HepG2 (cell line): ENCODE measurements around the gene STARD13. TPM values are rescaled to one million over a fixed set of nuclear protein-coding genes. Genes with fewer than 3 reads are reported as not detected.
A peak's percentile ranks its signal among the peaks of the same experiment; 100 is the strongest.

ENCODE experiments used
- ATAC-seq: fragments of 200-7000 bp; cut with Tn5 transposase; 3 replicates; pipeline ENCODE4 v1.9.1; 2020; ENCODE audit warnings: mild to moderate bottlenecking, moderate library complexity
- BruUV-seq: library from RNA; stranded (reverse); fragments of 400-500 nt; replicated peaks from 2 replicates; lab custom pipeline; 2021; lab: Mats Ljungman, UMichigan
- CTCF ChIA-PET: fragments of 300-600 bp; formaldehyde crosslinking; extraction: SDS; loops from one replicate; lab custom pipeline; 2021; ENCODE audit warnings: low total read pairs, inconsistent platforms, low intra/inter-chr PET ratio; lab: Yijun Ruan, JAX
- POLR2A ChIA-PET: fragments of 350-600 bp; sonication (Branson Sonifier 250); formaldehyde crosslinking; loops from one replicate; lab custom pipeline; 2020; ENCODE audit warnings: antibody characterized with exemption, inconsistent platforms; lab: Yijun Ruan, JAX
- DNase-seq: peaks from one replicate; pipeline ENCODE4 v3.0.0-alpha.2; 2015; ENCODE audit warnings: low spot score
- FAIRE-seq: peaks from 3 replicates; lab custom pipeline; 2011; peaks lifted over from hg19 to GRCh38; lab: Jason Lieb, UNC
- H2AFZ ChIP-seq: one replicate; pipeline ENCODE4 v1.6.1; 2011; ENCODE audit warnings: low read length, inconsistent platforms
- H3K27ac ChIP-seq: fragments of 300-600 bp; 3 replicates; pipeline ENCODE4 v1.8.0; 2011; ENCODE audit warnings: mixed run types, mild to moderate bottlenecking, mixed read lengths, low read length, inconsistent platforms; ENCODE audit not compliant: insufficient read depth; ENCODE audit errors: extremely low read length
- H3K27me3 ChIP-seq, 2 experiments: fragments of 200-600 bp in 1 of 2; 2 replicates in 1 of 2; 3 replicates in 1 of 2; pipeline versions ENCODE4 v1.6.0 to v1.8.0; 2011; ENCODE audit warnings: low read length in 2 of 2, mild to moderate bottlenecking in 2 of 2, moderate library complexity in 2 of 2, inconsistent platforms in 1 of 2; ENCODE audit not compliant: insufficient read depth in 2 of 2, control insufficient read depth in 1 of 2
- H3K36me3 ChIP-seq, 2 experiments: fragments of 200-600 bp in 1 of 2; replicated peaks in 1 of 2; 2 replicates in 1 of 2; 3 replicates in 1 of 2; pipeline versions ENCODE4 v1.5.1 to v1.8.0; 2011; ENCODE audit warnings: low read length in 2 of 2, inconsistent platforms in 1 of 2; ENCODE audit not compliant: insufficient read depth in 2 of 2, control insufficient read depth in 1 of 2
- H3K4me1 ChIP-seq: 2 replicates; pipeline ENCODE4 v1.5.1; 2012; ENCODE audit warnings: low read length, inconsistent platforms; ENCODE audit not compliant: insufficient read depth
- H3K4me2 ChIP-seq: 2 replicates; pipeline ENCODE4 v1.6.0; 2011; ENCODE audit warnings: low read depth, low read length, inconsistent platforms
- H3K4me3 ChIP-seq, 3 experiments: fragments of 200-600 bp in 1 of 3; sonication (generic), shearing (Covaris generic) in 1 of 3; replicated peaks in 1 of 3; 2 replicates each; pipeline ENCODE4 v1.5.1; 2011 to 2016; ENCODE audit warnings: low read length in 3 of 3, inconsistent platforms in 2 of 3, low read depth in 2 of 3, mild to moderate bottlenecking in 2 of 3, control low read depth in 1 of 3, mixed read lengths in 1 of 3; ENCODE audit not compliant: insufficient read depth in 1 of 3
- H3K79me2 ChIP-seq: one replicate; pipeline ENCODE4 v1.6.1; 2011; ENCODE audit warnings: low read length, inconsistent platforms; ENCODE audit not compliant: insufficient read depth
- H3K9ac ChIP-seq: 2 replicates; pipeline ENCODE4 v1.6.0; 2011; ENCODE audit warnings: mild to moderate bottlenecking, low read depth, low read length, inconsistent platforms; ENCODE audit not compliant: insufficient read depth
- H3K9me3 ChIP-seq: 2 replicates; pipeline ENCODE4 v1.5.1; 2012; ENCODE audit warnings: mild to moderate bottlenecking, low read length
- H4K20me1 ChIP-seq: 2 replicates; pipeline ENCODE4 v1.6.0; 2011; ENCODE audit warnings: inconsistent platforms, mild to moderate bottlenecking, low read length, moderate library complexity; ENCODE audit not compliant: insufficient read depth
- FLYWCH1 ChIP-seq: sonication (generic); formaldehyde crosslinking; IDR thresholded peaks from 2 replicates; pipeline ENCODE4 v1.8.1; 2023; ENCODE audit warnings: mild to moderate bottlenecking, missing genetic modification reagents
- NAIF1 ChIP-seq: sonication (generic); formaldehyde crosslinking; IDR thresholded peaks from 2 replicates; pipeline ENCODE4 v1.5.0; 2020; ENCODE audit warnings: mild to moderate bottlenecking, missing genetic modification reagents, borderline replicate concordance
- NR2C2 ChIP-seq: sonication (generic); formaldehyde crosslinking; IDR thresholded peaks from 2 replicates; pipeline ENCODE4 v1.4.0; 2020; ENCODE audit warnings: missing genetic modification reagents, mild to moderate bottlenecking, moderate library complexity, borderline replicate concordance
- SP4 ChIP-seq: sonication (generic); formaldehyde crosslinking; IDR thresholded peaks from 2 replicates; pipeline ENCODE4 v1.8.1; 2023; ENCODE audit warnings: mild to moderate bottlenecking, missing genetic modification reagents
- ZNF331 ChIP-seq: sonication (generic); formaldehyde crosslinking; IDR thresholded peaks from 2 replicates; pipeline ENCODE4 v1.4.0; 2020; ENCODE audit warnings: missing genetic modification reagents
- WGBS: methylation state at CpG from one replicate; pipeline ENCODE4 v1.1.6; 2017; ENCODE audit warnings: low lambda C conversion rate; 5-methylcytosine and 5-hydroxymethylcytosine counted together
- in situ Hi-C: cut with HindIII; loops from 2 replicates; pipeline ENCODE4 v1.10.0; 2017; ENCODE audit warnings: low pct_unique_long_range_greater_than_20kb; ENCODE audit not compliant: extremely low pct_ligation_motif_present
- intact Hi-C: fragments of 100-400 bp; cut with micrococcal nuclease; formaldehyde crosslinking; loops from one replicate; pipeline ENCODE4 v1.10.0; 2022; ENCODE audit not compliant: unreplicated experiment
- polyA plus RNA-seq, 8 experiments: library from polyadenylated mRNA; depleted of rRNA in 3 of 8; stranded (reverse) in 7 of 8; unstranded in 1 of 8; fragments of >200 nt; fragmentation: Illumina TruSeq in 4 of 8; extraction: Trizol in 4 of 8; gene quantifications; 2 replicates each; pipeline versions ENCODE4 v1.2.1 to v1.2.3, GENCODE V29; 2011 to 2016; ENCODE audit warnings: low read depth in 4 of 8, missing spikeins in 1 of 8, mixed read lengths in 1 of 8; ENCODE audit not compliant: insufficient read depth in 1 of 8
- total RNA-seq, 5 experiments: library from RNA; depleted of rRNA; stranded (reverse); fragments of >200 nt; fragmentation: Illumina TruSeq; extraction: Trizol; gene quantifications; 2 replicates each; pipeline ENCODE4 v1.2.3, GENCODE V29; 2016; ENCODE audit warnings: low read depth in 1 of 5
- TF ChIP-seq, protein P1 (sequence below): sonication (generic); formaldehyde crosslinking; IDR thresholded peaks from 2 replicates; pipeline ENCODE4 v1.4.0; 2020; ENCODE audit warnings: mild to moderate bottlenecking, low read depth, missing genetic modification reagents
- TF ChIP-seq, protein P2 (sequence below): sonication (generic); formaldehyde crosslinking; IDR thresholded peaks from 2 replicates; pipeline ENCODE4 v1.8.0; 2022; ENCODE audit warnings: missing genetic modification reagents, mild to moderate bottlenecking, borderline replicate concordance

Gene STARD13
- total and polyA plus RNA-seq, 2 of the 13 experiments (the other 11 are each of a cell fraction or from before 2014, with no cell fraction given): 12.8 to 14.3 TPM

GRCh38 chr13:33244210-33244906, 41.2 kb downstream of the STARD13 start:
- no peak overlapping the region for H2AFZ ChIP-seq
- no peak for ATAC-seq
- no peaks in the 10 kb centered on the region for H4K20me1 ChIP-seq
- H3K9ac ChIP-seq: no peak overlapping the region
- BruUV-seq: no TSS peak
- peaks cover 14% of the 10 kb centered on the region for H3K4me1 ChIP-seq
- H3K27ac ChIP-seq: no peak overlapping the region
- ChIA-PET POLR2A (no interaction called here), CTCF (no interaction called here)
- FAIRE-seq: no peak
- H3K4me2 ChIP-seq: no peak overlapping the region
- H3K4me3 ChIP-seq: no peak overlapping the region
- peaks cover 12% of the 10 kb centered on the region for H3K79me2 ChIP-seq
- H3K9me3 ChIP-seq: no peaks in the 10 kb centered on the region
- peaks cover 4 to 35% of the 10 kb centered on the region in 2 experiments; a peak in 4 of 5 replicates for H3K36me3 ChIP-seq
- no peak for DNase-seq
- TF ChIP-seq, protein P1, sequence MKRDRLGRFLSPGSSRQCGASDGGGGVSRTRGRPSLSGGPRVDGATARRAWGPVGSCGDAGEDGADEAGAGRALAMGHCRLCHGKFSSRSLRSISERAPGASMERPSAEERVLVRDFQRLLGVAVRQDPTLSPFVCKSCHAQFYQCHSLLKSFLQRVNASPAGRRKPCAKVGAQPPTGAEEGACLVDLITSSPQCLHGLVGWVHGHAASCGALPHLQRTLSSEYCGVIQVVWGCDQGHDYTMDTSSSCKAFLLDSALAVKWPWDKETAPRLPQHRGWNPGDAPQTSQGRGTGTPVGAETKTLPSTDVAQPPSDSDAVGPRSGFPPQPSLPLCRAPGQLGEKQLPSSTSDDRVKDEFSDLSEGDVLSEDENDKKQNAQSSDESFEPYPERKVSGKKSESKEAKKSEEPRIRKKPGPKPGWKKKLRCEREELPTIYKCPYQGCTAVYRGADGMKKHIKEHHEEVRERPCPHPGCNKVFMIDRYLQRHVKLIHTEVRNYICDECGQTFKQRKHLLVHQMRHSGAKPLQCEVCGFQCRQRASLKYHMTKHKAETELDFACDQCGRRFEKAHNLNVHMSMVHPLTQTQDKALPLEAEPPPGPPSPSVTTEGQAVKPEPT (CRISPR knock-in tag): no peak
- no peak for TF ChIP-seq NR2C2 (CRISPR knock-in tag)
- TF ChIP-seq FLYWCH1 (CRISPR knock-in tag): no peak
- TF ChIP-seq NAIF1 (CRISPR knock-in tag): no peak
- TF ChIP-seq SP4 (CRISPR knock-in tag): no peak
- peak; percentile 51; the same call in 1 of the 2 replicates for TF ChIP-seq ZNF331 (CRISPR knock-in tag)
- TF ChIP-seq, protein P2, sequence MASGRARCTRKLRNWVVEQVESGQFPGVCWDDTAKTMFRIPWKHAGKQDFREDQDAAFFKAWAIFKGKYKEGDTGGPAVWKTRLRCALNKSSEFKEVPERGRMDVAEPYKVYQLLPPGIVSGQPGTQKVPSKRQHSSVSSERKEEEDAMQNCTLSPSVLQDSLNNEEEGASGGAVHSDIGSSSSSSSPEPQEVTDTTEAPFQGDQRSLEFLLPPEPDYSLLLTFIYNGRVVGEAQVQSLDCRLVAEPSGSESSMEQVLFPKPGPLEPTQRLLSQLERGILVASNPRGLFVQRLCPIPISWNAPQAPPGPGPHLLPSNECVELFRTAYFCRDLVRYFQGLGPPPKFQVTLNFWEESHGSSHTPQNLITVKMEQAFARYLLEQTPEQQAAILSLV (CRISPR knock-in tag): no peak
- intact Hi-C loops (no loop called here), in situ Hi-C loops (no loop called here)
- no peaks in the 10 kb centered on the region; a peak in 1 of 5 replicates for H3K27me3 ChIP-seq
- WGBS: 100% methylated on average over 3 of the region's 3 CpGs
